HG03432 (cell line): ENCODE results near the gene EFHD2.
"Not testable (repeated sequence)": the region's sequence is repeated elsewhere in the genome, so short reads cannot be mapped to it uniquely, and the experiment has no call there.

Source experiments
- ATAC-seq: cut with Tn5 transposase; IDR thresholded peaks from one replicate; pipeline ENCODE4 v1.9.1; 2021; ENCODE audit warnings: mild to moderate bottlenecking, moderate library complexity; ENCODE audit not compliant: unreplicated experiment

Gene EFHD2

DNA sequence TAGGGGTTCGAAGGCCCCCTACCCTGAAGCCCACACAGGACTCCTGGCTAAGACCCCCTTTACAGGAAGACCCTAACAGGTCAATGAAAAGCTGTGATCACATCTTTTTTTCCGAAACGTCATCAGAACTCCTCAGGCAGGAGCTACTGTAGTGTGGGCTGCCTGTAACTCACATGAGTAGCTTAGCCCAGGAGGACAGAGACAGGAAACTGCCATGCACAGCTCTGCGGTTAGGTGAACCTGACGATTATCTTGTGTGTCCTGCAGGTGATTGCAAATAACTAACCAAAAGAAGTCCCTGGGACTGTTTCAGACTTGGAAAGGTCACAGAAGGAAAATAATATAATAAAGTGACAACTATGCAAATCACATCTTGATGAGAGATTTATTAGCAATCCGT lies 62.0 kb downstream of the EFHD2 start:
- ATAC-seq, result not testable (repeated sequence)

DNA sequence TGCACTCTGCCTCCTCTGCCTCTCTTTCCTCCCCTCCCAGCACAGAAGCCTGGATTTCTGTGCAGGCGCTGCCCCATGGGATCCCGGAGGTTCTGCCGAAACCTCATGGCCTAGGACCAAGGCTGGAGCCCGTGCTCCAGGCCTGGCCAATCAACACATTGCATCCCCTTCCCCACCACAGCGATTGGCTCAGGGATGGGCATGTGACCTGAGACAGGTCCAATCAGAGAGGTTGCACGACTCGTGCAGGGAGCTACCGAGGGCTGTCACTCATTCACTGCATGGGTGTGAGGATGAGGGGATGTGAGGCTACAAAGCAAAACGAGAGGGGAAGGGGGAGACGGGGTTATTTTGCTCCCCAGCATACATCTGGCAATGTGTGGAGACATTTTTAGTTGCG lies 62.9 kb downstream of the EFHD2 start:
- no peak for ATAC-seq

DNA sequence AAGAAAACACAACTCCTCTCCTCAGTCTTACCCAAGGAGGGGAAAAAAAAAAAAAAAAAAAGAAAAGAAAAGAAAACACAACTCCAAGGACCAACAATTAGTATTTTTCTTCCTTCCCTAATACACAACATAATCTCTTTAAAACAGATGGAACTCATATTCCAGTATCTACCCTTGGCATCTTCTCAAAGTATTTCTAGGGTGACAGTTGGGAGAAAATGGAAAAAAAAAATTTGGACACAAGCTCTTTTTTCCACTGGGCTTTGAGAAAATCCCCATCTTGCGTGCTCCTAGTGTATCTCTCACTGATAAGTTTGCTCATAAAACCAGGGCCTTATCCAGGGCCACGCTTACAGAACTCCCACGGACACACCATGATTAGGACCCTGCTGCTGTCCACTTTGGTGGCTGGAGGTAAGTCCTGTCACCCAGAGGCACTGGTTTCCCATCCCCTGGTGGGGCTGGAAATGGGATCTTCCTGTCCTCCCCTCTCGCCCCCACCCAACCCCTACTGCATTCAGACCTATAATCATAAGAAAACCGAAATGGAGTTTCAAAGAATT lies 66.1 kb downstream of the EFHD2 start, which contains the start of gene CELA2B:
Gene CELA2B, plus strand, starts transcription at position 353 of the 563 bp plus-strand sequence. Its CDS starts 22 bp downstream, at position 375.
- no peak for ATAC-seq

DNA sequence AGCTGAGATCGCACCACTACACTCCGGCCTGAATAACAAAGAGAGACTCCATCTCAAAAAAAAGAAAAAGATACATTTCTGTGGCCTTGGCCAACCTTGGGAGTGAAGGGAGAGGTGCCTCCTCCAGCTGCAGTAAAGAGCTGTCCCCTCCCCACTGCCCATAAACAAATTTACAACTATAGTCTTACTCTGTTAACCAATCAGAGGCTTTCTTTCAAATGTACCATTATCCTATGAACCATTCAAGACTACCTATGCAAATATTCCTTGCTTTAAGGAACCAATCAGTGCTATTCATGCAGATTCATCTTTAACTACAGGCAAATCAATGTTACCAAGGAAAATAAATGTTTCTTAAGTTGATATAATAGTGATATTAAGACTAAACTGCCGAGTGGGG lies 67.2 kb downstream of the EFHD2 start:
- ATAC-seq, result no peak

DNA sequence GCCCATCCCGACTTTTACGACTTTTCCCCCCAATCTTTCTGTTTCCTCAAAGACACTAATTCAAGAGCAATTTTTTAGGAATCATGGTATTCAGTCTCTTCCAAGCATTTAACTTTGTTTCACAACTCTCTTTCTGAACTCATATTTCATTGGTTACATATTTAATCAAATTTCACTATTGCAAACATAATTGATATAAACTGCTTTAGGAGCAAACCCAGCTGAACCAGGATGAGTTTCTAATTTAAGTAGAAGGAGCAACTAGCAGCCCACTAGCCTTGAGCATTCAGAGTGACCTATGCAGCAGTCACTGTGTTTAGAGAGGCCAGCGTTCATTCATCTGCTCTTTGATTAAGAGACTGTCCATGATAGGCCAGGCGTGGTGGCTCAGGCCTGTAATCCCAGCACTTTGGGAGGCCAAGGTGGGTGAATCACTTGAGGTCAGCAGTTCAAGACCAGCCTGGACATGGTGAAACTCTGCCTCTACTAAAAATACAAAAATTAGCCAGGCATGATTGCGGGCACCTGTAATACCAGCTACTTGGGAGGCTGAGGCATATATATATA lies 68.0 kb downstream of the EFHD2 start:
- no peak for ATAC-seq
